ENCODE data around the gene CALML4.

DNA sequence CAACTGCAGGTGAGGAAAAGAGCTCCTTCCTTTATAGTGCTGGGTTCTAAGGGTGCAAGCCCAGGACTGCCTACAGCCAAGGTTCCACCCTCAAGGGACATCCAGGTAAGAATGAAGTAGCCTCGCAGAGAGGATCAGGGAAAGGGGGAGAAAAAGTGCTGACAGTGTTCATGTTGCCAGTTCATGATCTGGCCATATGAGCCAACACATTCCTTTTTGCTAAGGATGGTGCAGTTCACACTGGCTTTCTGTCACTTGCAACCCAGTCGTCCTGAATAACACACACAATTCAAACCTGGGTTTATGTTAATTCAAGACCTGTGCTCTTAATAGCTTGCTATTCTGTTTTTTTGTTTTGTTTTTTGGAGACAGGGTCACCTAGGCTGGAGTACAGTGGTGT is 15.4 kb upstream of the CALML4 start:
- TF ChIP-seq POLR2A (IDR thresholded peaks at IDR 0.05) (no peak), CTCF (IDR thresholded peaks at IDR 0.05) (no peak)
